NCI-H2081 treated with DMSO at 0.1 percent for 48 hours (cell line): ENCODE results near the gene HSD17B7.
"Not testable (repeated sequence)": the region's sequence is repeated elsewhere in the genome, so short reads cannot be mapped to it uniquely, and the experiment has no call there.

Experiments
- DNase-seq: peaks from one replicate; lab custom pipeline; 2025; lab: John Stamatoyannopoulos, UW

The HSD17B7 gene

DNA sequence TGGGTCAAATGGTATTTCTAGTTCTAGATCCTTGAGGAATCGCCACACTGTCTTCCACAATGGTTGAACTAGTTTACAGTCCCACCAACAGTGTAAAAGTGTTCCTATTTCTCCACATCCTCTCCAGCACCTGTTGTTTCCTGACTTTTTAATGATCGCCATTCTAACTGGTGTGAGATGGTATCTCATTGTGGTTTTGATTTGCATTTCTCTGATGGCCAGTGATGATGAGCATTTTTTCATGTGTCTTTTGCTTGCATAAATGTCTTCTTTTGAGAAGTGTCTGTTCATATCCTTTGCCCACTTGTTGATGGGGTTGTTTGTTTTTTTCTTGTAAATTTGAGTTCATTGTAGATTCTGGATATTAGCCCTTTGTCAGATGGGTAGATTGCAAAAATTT, 17.0 kb downstream of the HSD17B7 start:
- DNase-seq = not testable (repeated sequence)

DNA sequence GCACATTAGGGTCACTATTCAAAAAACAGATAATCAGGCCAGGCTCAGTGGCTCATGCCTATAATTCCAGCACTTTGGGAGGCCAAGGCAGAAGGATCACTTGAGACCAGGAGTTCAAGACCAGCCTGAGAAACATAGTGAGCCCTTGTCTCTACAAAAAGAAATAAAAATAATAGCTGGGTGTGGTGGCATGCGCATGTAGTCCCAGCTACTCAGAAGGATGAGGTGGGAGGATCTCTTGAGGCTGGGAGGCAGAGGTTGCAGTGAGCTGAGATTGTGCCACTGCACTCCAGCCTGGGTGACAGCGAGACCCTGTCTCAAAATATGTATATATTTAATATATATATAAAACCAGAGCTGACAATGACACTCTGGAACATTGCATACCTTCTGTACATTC, 21.9 kb downstream of the HSD17B7 start:
- not testable (repeated sequence) for DNase-seq

DNA sequence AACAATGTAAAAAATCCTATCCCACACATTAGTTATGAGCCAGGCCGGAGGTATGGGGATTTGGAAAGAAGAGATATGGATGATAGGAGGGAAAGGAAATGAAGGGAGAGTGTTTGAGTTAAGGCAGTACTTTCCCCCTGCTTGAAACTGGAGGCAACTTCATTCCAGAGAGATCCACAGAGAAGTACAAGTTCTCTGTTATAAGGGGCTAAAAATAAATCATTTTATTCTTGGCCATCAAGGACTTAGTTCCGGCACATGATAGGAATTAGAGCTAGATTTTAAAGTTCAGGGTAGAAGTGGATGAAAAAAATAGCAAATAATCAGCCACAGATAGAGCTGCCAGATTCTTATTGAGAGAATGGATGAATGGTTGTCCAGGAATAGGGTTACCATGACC, 27.6 kb downstream of the HSD17B7 start:
- DNase-seq = not testable (repeated sequence)

DNA sequence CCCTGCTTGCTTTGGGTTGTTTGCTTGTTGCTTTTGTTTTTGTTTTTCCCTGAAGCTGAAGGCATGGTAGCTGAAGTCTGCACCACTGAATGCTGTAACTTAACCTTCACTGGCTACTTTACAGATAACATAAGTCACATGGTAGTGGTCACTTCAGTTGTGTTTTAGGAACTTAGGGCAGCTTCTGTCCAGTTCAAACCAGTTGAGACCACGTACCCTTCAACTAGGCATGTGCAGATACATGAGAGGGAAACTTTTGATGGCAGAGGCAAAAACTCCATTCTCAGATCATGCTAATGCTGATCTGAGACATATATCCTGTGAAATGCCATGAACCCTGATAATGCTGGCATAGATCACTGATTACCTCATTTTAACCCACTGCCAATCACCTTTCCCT, 28.2 kb downstream of the HSD17B7 start:
- DNase-seq = not testable (repeated sequence)

DNA sequence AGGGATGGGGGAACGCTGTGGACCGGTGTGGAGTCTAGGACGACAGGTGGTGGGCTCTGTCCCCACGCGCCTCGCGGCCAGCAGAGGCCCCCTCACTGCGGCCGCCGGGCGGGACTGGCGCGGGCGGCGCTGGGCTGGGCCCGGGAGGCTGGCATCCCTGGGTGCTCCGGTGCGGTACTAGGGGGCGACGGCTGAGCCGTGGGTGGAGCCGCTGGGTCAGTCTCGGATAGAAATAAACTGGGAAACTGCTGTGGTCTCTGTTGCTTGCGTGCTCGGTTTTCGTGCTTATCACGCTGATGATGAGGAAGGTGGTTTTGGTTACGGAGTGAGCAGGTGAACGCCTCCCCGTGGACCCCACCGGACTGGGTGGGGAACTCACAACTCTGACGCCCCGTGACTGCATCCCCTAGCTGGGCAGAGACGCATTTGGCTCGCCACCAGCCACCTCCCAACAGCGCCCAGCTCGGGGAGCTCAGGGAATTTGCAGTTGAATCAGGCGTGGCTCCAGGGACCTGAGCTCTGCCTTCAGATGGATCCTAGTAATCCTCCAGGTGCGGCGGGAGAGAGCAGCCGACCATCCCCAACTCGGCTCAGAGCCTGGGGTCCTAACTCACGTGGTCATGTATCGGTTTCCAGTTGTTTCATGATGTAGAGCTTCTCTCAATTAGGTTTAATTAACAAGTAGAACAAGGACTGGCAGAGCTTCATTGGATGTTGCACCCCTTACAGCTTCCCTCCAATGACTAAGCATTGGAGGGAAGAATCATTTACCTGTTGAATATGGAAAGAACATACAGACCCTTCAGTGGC, 32.1 kb downstream of the HSD17B7 start:
- DNase-seq = peak; percentile 32

DNA sequence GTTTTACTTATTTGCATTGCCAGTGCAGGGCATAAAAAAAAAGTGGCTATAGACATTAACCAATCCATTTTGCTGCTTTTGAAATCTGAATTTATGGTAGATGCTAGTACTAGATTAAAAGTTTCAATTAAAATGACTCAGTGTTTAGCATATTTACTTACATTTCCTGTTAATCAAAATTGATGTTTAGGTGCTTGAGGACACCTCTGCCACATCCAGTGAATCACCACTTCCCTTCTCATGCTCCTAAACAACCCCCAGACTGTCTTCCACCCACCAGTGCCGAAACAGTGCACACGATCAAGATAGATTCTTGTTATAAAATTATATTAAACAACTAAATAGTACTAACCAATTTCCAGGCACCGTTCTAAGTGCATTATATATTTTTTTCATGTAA, 32.7 kb downstream of the HSD17B7 start:
- DNase-seq = no peak

DNA sequence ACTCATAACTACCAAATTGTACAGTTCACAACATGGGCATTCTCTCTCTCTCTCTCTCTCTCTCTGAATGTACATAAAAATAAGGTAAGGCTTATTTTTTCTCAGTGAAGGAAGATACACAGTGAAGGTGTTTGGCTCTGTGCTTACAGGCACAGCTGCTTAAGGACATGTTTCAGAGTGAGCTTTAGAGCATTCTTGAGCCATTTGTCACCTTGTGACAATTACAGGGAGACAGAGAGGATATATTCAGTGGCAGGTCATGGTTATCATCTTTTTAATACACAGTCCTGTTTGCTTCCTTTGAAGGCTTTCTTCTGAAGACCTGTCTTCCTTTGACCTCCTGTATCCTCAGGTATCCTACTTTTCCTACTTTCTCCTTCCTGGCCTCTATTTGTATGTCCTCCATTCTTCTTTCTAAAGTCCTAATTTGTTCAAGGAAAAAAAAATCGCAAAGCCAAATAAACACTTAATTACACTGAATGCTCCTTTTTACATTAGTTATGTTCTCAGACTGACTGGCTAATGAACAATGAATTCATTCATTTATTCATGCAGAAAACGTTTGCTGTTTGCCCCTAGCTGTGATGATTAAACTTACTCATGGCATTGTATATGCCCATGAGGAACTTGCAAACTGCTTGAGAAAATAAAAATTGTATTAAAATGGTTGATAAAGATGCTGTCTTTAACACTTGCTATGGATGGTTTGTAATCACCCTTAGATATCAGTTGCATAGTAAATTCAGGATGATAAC, 33.4 kb downstream of the HSD17B7 start:
- no peak for DNase-seq

DNA sequence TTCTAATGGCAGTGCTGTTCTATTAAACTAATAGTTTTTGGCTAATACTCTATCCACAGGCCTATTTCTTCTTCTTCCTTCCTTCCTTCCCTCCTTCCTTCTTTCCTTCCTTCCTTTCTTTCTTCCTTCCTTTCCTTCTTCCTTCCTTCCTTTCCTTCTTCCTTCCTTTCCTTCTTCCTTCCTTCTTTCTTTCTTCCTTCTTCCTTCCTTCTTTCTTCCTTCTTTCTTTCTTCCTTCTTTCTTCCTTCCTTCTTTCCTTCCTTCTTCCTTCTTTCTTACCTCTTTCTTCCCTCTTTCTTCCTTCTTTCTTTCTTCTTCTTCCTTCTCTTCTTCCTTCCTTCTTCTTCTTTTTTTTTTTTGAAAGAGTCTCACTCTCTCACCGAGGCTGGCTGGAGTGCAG, 38.8 kb downstream of the HSD17B7 start:
- no peak for DNase-seq

DNA sequence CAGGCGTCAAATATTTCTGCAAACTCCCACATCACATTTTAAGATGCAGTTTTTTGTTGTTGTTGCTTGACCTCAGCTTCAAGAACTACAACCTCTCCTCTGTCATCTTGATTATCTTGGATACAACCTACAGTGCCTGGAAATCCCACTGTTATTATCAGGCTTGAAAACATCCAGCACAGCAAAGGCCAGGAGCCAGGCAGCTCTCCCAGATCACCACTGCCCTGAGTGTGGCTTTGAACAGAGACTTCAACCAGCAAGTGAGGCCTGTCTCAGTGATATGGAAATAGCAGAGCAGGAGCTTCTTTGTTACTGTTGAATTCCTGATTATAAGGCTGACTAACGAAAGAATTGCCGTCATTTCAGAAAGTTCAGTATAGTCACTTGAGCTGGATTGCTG, 42.0 kb downstream of the HSD17B7 start:
- no peak for DNase-seq

DNA sequence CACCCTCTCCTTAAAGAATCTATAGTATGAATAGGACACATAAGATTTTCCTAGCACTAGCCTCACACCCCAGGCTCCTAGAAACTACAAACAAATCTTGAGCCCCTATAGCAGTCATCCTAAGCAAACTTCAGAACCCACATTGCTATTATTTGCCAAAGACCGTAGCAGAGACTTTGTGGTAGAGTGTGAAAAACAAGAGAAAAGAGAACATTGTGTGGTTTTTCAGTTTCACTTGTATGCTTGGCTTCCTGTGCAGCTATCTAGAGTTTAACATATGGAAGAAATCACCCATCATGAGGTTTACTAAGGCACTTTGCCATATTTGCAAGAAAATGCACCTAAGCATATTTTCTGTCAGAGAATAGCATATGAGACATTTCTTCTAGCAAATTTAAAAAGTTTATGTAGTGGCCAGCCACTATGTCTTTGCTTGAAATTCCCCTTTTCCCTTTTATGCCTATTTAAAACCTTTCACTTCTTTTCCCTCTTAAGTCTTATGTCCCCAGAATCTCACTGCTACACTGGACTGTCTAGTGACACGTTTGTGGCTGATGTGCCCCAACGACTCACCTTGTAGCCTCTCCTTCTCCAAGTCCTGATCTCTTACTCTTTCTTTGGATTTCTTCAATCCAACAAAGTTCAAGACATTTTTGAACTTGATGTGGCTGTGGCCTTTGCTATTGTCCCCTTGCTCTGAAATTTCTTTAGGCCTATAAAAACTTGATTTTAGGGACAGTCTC, 44.8 kb downstream of the HSD17B7 start:
- DNase-seq = no peak

DNA sequence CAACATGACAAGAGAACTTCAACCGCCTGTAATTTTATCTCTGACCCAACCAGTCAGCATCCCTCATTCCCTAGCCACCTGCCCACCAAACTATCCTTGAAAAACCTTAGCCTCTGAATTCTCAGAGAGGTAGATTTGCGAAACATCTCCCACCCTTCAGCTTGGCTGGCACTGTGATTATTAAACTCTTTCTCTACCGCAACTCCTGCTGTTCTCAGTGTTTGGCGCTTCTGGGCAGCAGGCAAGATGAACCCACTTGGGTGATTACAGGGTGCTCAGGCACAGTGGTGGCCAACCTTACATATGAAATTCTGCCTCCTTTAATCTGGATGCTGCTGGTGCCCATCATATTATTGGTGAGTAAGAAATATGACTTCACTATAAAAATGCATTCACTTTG, 48.4 kb downstream of the HSD17B7 start:
- DNase-seq = no peak

DNA sequence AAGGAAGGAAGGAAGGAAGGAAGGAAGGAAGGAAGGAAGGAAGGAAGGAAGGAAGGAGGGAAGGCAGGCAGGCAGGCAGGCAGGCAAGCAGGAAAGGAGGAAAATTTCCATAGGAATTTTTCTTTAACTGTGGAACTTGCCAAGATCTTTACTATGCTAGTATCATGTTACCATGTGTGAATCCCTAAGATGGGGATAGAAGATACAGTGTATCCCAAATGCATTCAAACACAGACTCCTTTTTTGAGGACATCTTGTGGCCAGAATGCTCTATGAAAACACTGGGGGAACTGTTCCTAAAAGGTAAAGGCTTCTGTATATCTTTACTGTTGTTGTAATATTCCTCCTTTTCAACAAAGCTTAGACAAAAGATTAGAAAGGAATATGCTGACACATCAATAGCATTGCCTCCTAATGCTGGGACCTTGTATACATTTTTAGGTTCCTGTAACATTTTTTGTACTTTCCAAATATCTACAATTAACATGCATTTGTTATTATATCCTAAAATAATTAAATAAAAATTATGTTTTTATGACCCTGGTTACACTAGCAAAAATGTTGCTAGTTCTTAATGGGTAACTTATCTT, 49.8 kb downstream of the HSD17B7 start:
- DNase-seq = no peak

DNA sequence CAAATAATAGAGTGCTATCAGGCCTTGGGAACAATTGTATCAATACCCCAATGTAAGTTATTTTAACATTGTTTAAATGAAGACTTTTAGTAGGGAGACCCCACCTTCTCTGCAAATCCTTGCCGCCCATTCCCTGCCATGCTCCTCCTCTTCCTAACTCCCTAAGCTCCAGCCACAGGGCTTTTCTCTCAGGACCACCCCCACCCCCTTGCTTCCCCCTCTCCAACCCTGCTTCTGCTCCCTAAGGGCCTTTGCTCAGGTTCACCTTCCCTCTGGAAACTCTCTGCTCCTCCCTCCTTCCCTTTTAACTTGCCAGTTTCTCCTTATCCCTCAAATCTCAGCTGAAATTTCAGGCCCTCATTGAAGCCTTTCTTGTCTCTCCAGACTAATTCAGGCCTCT, 53.7 kb downstream of the HSD17B7 start:
- DNase-seq = no peak

DNA sequence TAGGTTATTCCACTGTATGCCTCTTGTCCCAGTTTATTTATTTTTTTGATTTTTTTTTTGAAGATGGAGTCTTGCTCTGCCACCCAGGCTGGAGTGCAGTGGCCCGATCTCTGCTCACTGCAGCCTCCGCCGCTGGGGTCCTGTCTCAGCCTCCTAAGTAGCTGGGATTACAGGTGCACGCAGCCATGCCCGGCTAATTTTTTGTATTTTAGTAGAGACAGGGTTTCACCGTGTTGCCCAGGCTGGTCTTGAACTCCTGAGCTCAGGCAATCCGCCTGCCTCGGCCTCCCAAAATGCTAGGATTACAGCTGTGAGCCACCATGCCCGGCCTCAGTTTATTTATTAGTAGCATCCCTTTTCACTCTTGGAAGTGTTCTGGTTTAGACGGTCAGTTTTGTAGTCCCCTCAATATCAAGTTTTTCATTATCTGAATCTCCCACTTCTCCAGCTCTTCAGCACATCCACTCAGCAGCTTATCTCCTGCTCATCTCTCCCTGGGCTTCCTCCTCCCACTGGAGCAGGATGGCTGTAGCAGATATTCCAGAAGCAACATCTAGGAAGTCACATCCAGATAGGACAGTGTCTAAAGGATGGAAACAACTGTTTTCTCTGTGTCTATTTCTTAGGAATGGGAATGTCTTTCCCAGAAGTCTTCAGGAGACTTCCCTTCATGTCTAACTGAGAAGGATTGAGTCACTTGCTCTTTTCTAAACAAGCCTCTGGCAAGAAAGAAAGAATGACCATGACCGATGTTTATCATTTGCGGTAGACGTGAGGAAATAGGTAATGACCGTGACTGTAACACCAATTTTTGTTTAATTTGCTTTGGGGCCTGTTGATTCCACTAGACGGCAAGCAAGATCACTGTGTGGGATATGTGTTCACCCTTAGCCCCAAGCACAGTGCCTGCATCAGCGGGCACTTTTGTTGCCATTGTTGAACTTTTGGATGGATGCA, 56.0 kb downstream of the HSD17B7 start:
- no peak for DNase-seq

DNA sequence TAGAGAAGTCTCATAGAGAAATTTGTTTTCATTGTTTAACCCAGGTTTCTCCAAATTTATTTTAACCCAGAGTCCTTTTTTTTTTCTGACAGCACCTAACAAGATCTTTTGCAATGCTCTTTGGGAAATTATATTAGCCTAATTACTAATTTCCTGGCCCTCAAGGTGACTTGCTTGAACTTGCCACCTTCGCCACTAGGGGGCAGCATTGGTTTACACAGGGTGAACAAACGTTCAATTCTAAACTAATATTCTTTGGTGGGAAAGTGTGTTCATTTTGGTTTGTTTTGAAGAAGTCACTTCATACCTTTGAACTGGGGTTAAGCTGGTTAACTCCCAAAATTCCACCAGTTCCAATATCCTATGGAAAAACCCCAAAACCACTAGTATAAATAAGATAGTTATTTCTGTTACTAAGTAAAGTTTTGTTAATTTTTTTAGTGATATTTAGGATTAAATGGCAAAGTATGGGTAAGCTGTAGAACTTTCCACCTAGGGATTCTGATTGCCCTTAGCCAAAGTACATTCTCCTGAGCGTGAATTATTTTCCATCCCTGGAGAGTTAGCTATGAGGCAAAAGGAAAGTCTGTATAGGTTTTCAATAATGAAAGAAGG, 57.4 kb downstream of the HSD17B7 start:
- peak; percentile 39 for DNase-seq

DNA sequence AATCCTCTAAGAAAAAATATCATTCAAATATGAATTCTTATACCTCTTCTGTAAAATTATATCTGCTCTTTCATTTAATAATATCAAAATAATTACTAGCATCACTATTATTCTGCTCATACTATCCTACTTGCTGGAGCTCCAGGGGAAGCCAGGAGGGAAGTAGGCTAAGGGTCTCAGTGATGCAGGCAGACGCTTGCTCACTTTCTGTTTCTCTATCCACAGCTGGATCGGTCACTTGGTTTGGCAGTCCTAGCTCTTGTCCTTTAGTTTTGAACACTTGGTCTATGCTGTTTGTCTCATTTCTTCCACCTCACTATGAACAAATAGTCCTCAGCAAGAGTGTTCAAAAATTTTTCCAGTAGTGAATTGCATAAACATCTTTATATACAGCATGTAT, 59.2 kb downstream of the HSD17B7 start:
- no peak for DNase-seq

DNA sequence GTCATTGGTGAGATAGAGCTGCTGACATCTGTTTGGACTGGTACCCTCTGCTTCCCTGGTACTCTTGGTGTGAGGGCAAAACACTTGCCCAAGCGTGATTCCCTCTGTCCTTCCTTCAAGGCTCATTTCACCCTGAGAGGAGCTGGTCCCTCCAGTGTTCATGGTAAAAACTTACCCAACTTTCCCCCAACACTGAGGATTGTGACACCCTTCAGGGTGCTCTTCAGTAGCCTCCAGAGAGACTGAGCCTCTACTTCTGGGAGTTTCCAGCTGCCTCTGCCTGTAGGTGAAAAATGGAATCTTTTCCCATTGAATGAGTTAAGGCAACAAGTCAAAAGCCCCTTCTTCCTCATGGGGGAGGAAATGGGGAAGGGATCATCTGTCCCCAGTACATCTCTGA, 60.8 kb downstream of the HSD17B7 start:
- DNase-seq = no peak

DNA sequence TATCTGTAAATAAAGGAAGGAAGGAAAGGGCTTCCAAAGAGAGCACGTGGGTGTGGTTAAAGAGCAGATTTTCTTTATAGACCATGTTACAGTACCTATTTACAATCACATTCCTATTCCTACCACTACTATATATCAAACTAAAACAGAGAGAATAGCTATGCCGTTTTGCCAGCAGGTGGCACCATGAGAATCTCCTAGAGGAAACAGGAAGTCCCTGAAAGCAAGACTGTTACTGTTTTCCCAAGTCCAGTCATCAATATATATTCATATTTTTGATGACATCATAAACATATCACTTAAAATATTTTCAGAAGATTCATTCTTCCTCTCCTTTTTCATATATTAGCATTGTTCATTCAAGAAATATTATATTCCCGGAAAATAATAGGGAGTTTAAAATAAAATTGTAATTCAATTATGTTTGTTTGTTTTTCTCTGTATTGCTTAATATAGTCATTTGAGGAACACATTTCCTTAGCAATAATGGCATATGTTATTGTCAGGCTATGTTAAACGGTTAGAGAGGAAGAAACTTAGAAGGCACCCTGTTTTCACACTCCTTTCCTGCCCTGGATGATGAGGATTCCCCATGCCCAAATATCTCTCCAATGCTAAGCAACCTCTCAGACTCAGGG, 63.9 kb downstream of the HSD17B7 start:
- peak; percentile 85 for DNase-seq

DNA sequence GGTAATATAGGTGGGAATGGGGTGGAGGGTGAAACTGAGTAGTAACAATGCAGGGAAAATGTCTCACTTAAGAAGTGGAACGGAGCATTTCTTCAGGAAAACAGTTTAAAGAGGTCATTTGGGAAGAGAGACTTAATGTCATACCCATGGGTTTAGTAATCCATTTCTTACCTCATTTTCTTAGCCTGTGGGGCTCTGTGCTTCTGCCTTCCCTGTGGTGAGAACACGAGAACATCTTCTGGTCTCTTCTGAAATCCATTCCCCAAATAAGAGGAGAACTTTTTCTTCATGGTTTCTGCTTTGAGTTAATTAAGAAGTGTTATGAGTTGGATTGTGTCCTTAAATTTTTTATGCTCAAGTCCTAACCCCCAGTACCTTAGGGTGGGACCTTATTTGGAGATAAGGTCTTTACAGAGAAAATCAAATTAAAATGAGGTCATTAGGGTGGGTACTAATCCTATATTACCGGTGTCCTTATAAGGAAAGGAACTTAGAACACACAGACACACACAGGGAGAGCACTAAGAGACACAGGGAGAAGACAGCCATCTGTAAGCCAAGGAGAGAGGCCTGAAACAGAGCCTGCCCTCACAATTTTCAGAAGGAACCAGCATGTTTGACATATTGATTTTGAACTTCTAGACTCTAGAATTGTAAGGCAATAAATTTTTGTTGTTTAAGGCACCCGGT, 65.1 kb downstream of the HSD17B7 start:
- no peak for DNase-seq

DNA sequence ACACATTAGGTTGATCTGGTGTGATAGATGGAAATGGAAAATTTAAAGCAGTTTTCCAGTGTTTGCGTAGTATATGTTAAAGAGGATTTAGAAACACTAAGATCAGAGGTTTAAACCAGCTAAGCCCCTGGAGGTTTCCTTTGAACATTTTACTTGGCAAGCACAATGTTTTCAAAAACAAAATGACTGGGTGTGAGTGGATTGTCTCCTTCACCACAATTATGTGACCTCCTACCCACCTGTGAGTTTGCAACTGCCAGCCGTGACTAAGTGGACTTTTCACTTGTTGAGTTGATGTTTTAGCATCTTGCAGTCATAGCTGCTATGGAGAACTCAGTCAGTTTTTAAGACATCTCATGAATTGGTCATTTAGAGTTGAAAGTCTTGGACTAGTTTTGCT, 65.8 kb downstream of the HSD17B7 start:
- DNase-seq = no peak
